GM19239 (cell line): Measurements from ENCODE around the gene KDM4C.
A peak's percentile ranks its signal among the peaks of the same experiment; 100 is the strongest.
"Not testable (repeated sequence)": the region's sequence is repeated elsewhere in the genome, so short reads cannot be mapped to it uniquely, and the experiment has no call there.

Source experiments
- DNase-seq: peaks from one replicate; pipeline ENCODE4 v3.0.0; 2011; ENCODE audit warnings: low spot score; ENCODE audit not compliant: insufficient read length
- FAIRE-seq: peaks from 2 replicates; lab custom pipeline; 2011; peaks lifted over from hg19 to GRCh38; lab: Jason Lieb, UNC

The KDM4C gene

DNA sequence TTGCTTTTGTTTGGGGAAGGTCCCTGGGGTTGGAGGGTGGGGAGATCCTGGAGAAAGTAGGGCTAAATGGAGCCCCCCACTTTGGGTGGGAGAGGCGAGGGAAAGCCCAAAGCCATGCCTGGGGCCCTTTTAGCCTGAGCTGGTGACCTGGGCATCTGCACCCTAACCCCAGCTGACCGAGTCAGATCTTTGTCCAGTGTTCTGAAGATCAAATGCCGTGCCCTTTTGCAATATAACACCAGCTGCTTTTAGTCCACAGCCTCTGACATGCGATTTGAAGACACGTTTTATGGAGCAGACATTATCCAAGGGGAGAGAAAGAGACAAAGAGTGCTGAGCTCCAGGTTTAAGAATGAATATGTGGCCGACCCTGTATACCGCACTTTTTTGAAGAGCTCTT is 416.5 kb downstream of the KDM4C start:
- DNase-seq (no peak), FAIRE-seq (no peak)

DNA sequence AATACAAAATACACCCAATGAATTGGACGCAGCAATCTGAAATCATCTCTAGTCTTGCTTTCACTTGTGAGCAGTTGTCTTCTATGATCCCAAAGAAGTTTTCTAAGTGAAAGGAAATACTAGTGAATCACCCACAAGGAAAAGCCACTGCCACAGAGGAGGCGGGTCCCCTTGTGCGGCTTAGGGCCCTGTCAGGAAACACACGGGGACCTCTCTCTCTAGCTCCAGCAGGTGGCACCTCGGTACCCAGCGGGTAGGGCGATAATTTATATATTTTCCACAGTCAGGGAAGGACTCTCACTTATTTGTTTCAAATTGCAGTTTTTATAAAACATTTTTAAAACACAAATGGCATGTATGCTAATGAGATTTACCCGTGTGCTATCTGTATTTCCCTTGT is 417.1 kb downstream of the KDM4C start:
- DNase-seq (no peak), FAIRE-seq (no peak)

DNA sequence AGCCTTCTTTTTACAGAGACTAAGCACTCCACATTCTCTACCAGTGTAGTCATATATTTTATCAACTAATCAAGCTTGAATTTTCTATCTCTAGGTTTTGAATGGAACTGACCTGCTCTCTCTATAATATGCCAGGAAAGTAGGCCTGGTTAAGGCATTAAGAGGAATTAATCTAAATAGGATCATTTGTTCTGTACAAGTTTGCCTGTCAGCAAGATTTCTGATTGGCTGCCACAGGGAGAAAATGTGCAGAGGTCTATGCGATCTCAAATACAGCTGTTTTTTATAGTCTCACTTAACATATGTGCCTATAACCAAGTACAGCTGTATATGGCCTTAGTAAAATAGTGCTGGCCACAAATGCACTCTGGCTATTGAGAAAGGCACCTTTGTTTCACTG is 418.8 kb downstream of the KDM4C start:
- DNase-seq: no peak
- no peak for FAIRE-seq

DNA sequence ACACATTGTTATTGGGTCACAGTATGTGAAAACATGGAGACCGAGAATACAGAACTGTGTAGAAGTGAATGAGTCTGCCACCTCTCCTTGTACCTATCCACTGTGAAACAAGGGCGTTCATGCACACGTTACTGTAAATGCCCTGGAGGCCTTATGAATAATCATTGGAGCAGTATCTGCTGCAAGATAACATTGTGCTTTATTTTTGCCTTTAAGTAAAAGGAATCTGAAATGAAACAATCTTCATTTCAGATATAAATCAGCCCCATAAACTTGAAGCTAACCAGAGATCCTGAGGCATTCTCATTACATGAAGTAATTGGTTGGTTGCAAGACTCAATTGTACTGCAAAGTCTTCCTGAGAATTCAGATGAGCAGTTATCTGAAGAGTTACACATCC is 419.6 kb downstream of the KDM4C start:
- no peak for DNase-seq
- no peak for FAIRE-seq

DNA sequence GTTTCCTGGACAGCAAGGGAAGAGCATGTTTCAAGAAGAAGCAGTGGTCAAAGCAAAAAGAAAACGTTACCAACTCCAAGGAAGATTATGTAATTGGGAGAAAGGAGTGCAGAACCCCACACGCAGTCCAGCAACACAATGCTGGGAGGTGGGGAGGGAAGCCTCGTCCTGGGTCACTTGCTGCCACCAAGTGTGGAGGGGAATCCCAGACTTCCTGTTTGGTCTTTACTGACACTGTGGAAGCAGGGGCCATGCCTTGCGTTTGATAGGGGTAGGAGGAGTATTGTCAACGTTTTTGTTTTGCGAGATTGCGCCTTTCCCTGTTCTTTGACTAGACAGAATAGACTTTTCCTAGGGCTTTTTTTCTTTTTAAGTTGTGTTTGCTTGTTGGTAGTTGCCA is 421.0 kb downstream of the KDM4C start:
- DNase-seq: no peak
- no peak for FAIRE-seq

DNA sequence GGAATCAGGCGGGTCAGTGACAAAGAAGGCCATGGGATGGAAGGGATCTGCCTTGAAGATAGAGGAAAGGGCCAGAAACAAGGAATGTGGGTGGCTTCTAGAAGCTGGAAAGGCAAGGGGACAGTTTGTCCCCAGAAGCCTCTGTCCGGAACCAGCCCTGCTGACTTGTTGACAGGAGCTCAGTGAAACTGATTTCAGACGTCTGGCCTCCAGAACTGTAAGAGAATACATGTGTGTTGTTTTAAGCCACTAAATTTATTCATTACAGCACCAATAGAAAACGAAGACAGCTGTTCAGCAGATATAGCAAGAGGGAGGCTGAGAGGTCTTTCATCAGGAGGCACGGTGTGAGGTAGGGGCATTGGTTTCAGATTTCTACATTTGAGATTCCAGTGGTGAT is 422.5 kb downstream of the KDM4C start:
- no peak for DNase-seq
- no peak for FAIRE-seq

DNA sequence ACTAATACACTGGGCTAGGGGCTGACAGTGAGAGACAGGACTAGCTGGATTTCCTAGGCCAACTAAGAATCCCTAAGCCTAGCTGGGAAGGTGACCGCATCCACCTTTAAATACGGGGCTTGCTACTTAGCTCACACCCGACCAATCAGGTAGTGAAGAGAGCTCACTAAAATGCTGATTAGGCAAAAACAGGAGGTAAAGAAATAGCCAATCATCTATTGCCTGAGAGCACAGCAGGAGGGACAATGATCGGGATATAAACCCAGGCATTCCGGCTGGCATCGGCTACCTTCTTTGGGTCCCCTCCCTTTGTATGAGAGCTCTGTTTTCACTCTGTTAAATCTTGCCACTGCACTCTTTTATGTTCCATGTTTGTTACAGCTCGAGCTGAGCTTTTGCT is 425.4 kb downstream of the KDM4C start:
- not testable (repeated sequence) for DNase-seq, FAIRE-seq

DNA sequence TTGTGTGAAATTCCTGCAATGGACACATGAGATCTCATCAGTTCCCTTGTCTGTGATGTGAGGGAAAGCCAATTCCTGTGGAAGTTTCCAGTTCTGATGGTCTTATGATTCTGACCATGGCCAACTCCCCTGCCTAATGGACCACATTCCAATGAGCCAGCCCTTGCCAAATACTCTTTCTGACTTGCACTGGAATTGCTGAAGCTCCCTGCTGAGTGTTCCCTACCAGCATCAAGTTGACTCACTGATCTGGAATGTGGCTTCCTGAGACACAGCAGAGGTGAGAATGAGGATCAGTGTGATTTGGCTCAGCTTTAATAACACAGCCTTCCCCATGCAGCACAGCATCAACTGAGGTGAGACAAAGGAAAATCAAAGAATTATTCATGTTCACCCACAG is 427.8 kb downstream of the KDM4C start:
- no peak for DNase-seq
- FAIRE-seq: no peak

DNA sequence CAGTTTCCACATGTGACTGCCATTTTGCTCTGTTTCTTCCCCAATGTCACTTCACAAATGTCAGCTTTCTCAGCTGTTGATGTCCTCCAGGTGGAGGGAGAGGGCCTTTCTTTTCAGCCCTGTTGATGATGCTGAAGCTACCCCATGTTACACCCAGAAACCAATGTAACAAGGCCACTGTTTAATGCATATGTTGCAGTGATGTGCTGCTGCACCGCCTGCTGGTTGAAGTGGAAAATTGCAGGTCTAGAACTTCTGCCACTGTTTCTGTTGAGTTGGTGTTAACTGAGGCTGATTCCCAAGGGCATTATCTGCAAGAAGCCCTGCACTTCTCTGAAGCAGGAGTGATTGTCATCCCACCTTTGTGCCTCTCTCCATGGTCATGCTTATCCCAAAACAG is 428.4 kb downstream of the KDM4C start:
- DNase-seq (no peak), FAIRE-seq (peak; percentile 35)

DNA sequence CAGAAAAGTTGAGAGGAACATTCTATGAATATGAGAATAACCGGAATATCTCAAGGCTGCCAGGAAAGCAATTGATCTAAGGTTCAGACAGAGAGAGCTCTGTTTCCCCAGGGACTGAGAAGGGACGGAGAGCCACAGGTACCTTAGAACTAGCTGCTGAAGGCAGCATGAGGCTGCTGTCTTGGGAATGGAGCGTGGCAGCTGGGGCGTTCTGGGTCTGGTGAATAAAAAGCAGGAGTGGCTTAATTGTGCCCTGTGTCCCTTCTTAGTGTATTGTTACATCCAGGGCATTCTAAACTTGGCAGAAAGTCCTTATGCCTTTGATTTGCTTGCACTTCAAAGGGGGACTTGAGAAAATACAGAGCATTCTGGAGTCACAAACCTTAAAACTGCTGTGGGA is 434.5 kb downstream of the KDM4C start:
- FAIRE-seq (no peak), DNase-seq (no peak)

DNA sequence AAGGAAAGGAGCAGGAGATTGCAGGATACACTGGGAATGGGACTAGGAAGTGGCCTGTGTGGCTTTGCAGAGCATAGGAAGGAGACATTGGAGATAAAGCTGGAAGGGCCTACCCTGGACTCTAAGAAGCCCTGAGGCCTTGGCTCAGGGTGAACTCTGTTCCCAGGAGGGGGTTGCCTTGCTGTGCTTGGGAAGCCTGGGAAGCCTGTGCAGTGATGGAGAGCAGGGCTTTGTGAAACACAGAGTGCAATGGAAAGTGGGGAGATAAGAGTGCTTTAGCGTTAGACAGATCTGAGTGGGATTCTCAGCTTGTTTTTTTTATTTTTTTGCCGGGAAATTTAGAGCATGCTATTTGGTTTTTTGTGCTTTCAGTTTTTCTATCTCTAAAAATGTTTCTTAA is 437.8 kb downstream of the KDM4C start:
- FAIRE-seq (no peak), DNase-seq (no peak)

DNA sequence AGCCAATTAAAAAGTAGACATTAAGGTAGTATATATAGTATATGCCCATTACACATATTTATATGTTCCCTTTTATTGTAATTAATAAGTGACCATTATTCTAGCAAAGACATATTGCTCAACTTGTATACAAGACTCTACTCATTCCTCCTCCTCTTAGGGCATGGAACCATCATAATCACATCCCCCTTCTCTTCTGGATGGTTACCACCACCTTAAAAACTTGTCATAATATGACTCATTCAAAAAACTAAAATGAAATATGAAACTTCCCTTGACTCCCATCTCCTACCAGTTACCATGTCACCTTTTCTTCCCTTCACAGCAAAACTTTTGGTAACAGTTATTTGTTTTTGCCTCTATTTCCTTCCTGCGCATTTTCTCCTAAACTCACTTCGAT is 438.7 kb downstream of the KDM4C start:
- FAIRE-seq: no peak

DNA sequence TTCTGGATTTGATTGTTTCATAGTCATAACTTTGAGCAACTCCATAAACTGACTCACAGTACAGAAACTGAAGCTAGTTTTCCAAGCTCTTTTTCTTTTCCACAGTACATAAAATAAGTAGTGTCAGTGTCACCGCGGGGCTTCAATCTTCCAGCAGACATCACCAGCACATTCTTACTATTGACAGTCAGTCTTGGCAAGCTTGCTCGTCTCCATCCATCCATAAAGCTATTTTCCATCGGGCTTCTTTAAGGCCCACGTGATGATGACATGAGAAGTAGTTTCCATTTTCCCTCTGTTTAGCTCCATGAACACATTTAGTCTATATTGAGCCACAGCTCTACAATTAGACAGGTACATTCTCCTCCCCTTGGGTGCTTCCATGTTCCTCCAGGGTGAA is 443.4 kb downstream of the KDM4C start:
- FAIRE-seq (no peak), DNase-seq (no peak)

More for the DNA sequence above, 438.7 kb downstream of the KDM4C start:
- DNase-seq: no peak

DNA sequence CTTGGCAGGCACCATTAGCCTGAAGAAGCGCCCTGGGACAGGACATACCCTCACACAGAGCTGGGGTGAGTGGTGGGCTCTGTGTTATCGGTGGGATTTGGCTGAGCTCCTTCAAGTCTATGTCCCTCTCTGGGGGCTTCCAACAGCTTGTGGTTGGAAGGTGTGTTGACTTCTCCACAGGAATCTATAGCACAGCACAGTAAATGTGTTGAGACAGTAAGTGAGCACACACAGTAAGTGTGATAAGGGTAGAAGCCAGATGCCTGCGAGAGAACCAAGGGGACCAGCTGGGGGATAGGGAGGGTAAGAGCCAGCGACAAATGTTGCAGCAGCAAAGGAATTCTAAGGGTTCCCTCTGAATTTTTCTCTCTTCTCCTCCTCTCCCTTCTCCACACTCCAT is 448.0 kb downstream of the KDM4C start:
- FAIRE-seq: no peak
- no peak for DNase-seq

DNA sequence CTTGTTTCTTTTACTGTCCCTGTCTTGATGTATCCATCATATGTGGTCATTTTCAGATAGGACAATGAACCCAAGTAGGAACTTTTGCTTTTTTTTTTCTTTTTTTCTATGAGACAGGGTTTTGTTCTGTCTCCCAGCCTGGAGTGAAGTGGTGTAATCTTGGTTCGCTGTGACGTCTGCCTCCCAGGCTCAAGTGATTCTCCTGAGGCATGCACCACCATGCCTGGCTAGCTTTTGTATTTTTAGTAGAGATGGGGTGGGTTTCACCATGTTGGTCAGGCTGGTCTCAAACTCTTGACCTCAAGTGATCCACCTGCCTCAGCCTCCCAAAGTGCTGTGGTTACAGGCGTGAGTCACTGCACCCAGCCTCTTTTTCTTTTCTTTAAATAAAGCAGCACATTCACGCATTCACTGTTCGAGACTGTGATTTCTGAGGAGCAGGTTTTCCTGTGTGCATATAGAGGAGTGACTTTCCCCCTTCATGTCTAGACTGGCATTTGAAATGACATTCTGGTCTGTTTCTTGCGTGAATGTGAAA is 448.5 kb downstream of the KDM4C start:
- DNase-seq: no peak
- FAIRE-seq: no peak

DNA sequence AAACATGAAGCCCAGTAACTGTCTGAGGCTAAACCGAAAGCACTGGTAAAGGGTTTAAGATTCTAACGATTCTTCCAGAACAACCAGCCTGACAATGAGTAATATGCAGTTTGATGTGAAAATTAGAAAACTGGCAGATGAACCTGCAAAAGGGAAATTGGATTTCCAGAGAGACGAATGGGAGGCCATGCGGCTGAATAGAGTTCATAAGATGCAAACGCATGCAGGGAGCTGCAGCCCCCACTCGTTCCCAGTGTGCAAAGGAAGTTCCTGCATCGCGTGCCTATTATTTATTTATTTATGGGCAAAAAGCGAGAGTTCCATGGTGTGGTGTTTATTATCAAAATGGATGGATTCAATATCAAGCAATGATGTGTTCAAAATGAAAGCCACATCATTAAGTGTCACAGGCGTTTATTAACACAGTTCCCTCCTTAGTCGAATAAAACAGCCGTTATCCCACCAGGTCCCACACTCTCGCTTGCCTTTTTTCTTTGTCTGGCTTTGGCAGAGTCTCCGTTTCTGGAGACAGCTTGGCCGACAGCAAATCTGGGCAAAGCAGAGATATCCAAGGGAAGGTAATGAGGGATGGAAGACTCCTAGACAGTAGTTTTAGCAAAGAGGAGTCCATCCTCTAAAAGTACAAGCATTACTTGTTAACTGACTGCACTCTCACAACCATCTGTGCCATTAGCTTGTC is 451.4 kb downstream of the KDM4C start:
- FAIRE-seq (no peak), DNase-seq (no peak)

DNA sequence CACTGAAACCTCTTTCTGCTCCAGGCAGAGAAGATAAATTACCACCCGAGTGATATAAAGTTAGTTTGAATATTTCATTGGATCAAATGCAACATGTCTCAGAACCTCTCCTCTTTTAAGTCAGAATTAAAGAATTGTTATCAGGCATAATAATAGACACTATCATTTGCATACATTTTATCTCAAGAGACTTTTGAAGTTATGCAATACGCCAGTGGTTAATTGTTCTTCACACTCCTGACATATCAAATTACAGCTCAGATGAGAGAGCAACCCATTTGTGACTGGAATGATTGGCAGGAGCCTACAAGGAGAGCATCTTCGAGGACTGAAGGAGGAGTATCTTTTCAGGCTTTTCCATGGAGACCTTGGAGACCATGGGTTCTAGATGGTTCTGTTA is 452.2 kb downstream of the KDM4C start:
- FAIRE-seq: no peak

DNA sequence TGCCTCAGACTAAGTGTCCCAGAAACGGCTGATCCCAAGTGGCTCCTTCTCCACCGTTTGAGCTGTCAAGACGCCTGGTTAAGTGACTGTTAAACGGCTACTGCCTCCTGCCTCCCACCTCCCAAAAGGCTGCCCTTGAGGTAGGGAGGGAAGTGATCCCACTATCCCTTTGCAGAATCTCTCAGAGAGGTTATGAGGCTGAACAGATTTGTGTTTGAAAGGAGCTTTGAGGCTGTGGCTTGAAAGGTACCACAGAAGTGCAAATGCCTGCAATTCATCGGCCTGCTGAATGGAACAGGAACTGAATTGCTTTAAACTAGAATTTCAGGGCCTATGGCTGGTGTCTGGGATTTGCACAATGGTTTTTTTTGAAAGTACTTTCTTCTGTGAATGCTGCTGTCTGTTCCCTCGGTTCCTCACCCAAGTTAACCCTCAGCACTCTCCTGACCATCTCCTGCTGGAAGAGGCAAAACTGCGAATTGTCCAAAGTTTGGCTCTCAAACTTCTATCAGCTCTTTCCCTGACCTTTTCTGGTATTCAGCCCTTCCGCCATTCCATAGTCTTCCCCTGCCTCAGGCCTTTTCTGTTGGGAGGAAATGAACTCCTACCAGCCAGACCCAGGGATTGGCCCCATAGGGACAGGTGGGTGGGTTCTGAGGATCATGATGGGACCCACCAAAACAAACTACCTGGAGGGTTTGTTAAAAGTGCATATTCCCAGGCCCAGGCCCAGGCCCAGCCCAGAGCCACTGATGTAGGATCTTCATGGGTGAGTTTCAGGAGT is 453.3 kb downstream of the KDM4C start:
- DNase-seq (no peak), FAIRE-seq (no peak)

More for the DNA sequence above, 452.2 kb downstream of the KDM4C start:
- no peak for DNase-seq

DNA sequence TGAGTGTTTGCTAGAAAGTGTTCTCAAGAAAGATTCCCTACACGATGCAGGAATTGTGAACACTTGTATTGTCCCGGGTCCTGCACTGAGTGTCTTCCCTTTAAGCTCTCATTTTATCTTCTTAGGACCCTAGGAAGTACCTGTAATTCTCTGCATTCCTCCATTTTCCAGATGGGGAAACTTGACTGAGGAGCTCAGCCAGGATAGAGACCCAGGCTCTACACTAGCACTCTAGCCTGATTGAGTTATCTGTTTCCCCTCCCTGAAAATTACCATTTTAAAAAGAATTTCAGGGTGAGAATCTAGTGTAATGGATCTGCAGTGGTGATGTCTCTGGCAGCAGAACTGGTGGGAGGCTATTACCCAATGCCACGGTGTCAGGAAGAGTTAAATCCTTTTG is 453.9 kb downstream of the KDM4C start:
- DNase-seq: no peak
- no peak for FAIRE-seq

DNA sequence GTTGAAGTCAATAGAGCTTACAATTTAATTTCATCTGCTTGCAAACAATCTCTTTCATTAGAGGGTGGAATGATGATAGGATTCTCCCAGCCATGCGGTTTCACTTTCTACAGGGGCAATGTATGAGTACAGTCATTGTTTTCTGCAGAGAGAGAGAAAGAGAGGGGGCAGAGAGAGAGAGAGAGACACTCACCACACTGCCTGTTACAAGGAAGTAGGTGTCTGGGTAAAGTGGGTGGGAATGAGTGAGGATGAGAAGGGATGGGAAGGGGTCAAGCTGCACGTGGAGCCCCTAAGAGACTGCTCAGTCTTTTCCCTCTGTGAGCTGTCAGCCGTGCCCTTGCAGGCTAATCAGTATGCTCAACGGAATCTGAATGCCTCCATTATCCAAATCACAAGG is 454.3 kb downstream of the KDM4C start:
- FAIRE-seq (no peak), DNase-seq (no peak)

DNA sequence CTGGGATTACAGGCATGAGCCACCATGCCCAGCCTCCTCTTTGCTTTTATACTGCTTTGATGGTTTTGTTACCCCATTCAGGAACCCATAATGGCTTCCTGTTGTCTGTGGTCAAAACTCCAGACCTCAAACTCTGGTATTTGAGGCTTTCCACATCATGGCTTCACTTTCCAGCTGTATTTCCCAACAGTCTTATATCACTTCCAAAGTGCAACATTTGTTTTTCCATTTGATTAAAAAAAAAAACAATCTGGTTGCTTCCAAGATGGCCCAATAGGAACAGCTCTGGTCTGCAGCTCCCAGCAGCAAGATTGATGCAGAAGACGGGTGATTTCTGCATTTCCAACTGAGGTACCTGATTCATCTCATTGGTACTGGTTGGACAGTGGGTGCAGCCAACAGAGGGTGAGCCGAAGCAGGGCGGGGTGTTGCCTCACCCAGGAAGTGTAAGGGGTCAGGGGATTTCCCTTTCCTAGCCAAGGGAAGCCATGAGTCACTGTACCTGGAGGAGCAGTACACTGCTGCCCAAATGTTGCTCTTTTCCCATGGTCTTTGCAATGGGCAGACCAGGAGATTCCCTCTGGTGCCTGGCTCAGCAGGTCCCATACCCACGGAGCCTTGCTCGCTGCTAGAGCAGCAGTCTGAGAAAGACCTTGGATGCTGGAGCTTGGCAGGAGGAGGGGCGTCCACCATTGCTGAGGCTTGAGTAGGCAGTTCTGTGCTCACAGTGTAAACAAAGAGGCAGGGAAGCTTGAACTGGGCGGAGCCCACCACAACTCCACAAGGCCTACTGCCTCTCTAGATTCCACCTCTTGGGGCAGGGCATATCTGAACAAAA is 458.4 kb downstream of the KDM4C start:
- DNase-seq (no peak), FAIRE-seq (no peak)
